Coronary artery (tissue), 2 donors: Measurements from ENCODE around the gene CD53.
"Not testable (repeated sequence)": the region's sequence is repeated elsewhere in the genome, so short reads cannot be mapped to it uniquely, and the experiment has no call there.

Experiments used
- DNase-seq: peaks from one replicate; pipeline ENCODE4 v3.0.0-alpha.2; 2017; ENCODE audit warnings: low spot score
- H3K27ac ChIP-seq, 2 donors: fragments of 200-600 bp; sonication (generic); one replicate each; pipeline ENCODE4 v1.5.1; 2016 to 2019
- H3K4me3 ChIP-seq: fragments of 200-600 bp; sonication (generic); 2 replicates; pipeline ENCODE4 v1.5.1; 2016; ENCODE audit warnings: mild to moderate bottlenecking, moderate library complexity
- CTCF ChIP-seq: fragments of 200-600 bp; sonication (generic); IDR thresholded peaks from one replicate; pipeline ENCODE4 v1.5.1; 2019; ENCODE audit warnings: antibody characterized with exemption

CD53 gene

GRCh38 chr1:110853135-110853534 lies 19.8 kb upstream of the CD53 start:
- no peak overlapping the region for H3K27ac ChIP-seq
- H3K4me3 ChIP-seq, result no peak overlapping the region
- no peak for DNase-seq
- TF ChIP-seq CTCF, result no peak

- no peak for TF ChIP-seq CTCF
- no peak overlapping the region for H3K27ac ChIP-seq
- DNase-seq, result no peak
- no peak overlapping the region for H3K4me3 ChIP-seq
These were observed 16.5 kb upstream of the CD53 start for GRCh38 chr1:110856410-110856809.

GRCh38 chr1:110857964-110858948 lies 14.7 kb upstream of the CD53 start:
- TF ChIP-seq CTCF, result no peak
- no peak for DNase-seq
- Histone ChIP-seq H3K27ac (no peak overlapping the region), H3K4me3 (no peak overlapping the region)

GRCh38 chr1:110859062-110859461 lies 13.9 kb upstream of the CD53 start:
- Histone ChIP-seq H3K27ac (no peak overlapping the region), H3K4me3 (no peak overlapping the region)
- DNase-seq, result no peak
- no peak for TF ChIP-seq CTCF

GRCh38 chr1:110860174-110860573 lies 12.8 kb upstream of the CD53 start:
- no peak overlapping the region for H3K4me3 ChIP-seq
- no peak for DNase-seq
- TF ChIP-seq CTCF, result no peak
- no peak overlapping the region for H3K27ac ChIP-seq

- H3K27ac ChIP-seq, DNase-seq, H3K4me3 ChIP-seq: not testable (repeated sequence)
These were observed 12.3 kb upstream of the CD53 start for GRCh38 chr1:110860620-110861019.

GRCh38 chr1:110861942-110862341 lies 11.0 kb upstream of the CD53 start:
- DNase-seq, H3K4me3 ChIP-seq, H3K27ac ChIP-seq: not testable (repeated sequence)

GRCh38 chr1:110864287-110864686 lies 8.7 kb upstream of the CD53 start:
- no peak overlapping the region for H3K27ac ChIP-seq
- no peak for TF ChIP-seq CTCF
- no peak overlapping the region for H3K4me3 ChIP-seq
- no peak for DNase-seq
